Activated T-cell treated with anti-CD3 and anti-CD28 coated beads for 48 hours (primary cell): ENCODE measurements around the gene ANO4.
"Not testable (repeated sequence)": the region's sequence is repeated elsewhere in the genome, so short reads cannot be mapped to it uniquely, and the experiment has no call there.

Experiments
- DNase-seq: peaks from one replicate; pipeline ENCODE4 v3.0.0-alpha.2; 2020; ENCODE audit warnings: low read depth

The ANO4 gene

GRCh38 chr12:101044512-101045059 is 250.0 kb downstream of the ANO4 start:
- no peak for DNase-seq

- DNase-seq, result no peak
Observed at GRCh38 chr12:101045486-101046464, 251.2 kb downstream of the ANO4 start.

- DNase-seq, result no peak
Observed at GRCh38 chr12:101047652-101048051, 253.1 kb downstream of the ANO4 start.

- DNase-seq, result no peak
Observed at GRCh38 chr12:101050631-101051030, 256.1 kb downstream of the ANO4 start.

GRCh38 chr12:101051151-101051550 is 256.6 kb downstream of the ANO4 start:
- no peak for DNase-seq

- no peak for DNase-seq
Observed at GRCh38 chr12:101051901-101052550, 257.4 kb downstream of the ANO4 start.

GRCh38 chr12:101053203-101053602 is 258.6 kb downstream of the ANO4 start:
- DNase-seq, result no peak

- DNase-seq, result no peak
Observed at GRCh38 chr12:101055940-101056339, 261.4 kb downstream of the ANO4 start.

GRCh38 chr12:101062508-101062907 is 267.9 kb downstream of the ANO4 start:
- not testable (repeated sequence) for DNase-seq

GRCh38 chr12:101064721-101065120 is 270.1 kb downstream of the ANO4 start:
- no peak for DNase-seq

GRCh38 chr12:101066489-101066888 is 271.9 kb downstream of the ANO4 start:
- no peak for DNase-seq

- no peak for DNase-seq
Observed at GRCh38 chr12:101068402-101068801, 273.8 kb downstream of the ANO4 start.

- no peak for DNase-seq
Observed at GRCh38 chr12:101068836-101069235, 274.3 kb downstream of the ANO4 start.

- DNase-seq, result no peak
Observed at GRCh38 chr12:101074940-101075680, 280.5 kb downstream of the ANO4 start.

- DNase-seq, result no peak
Observed at GRCh38 chr12:101076921-101077320, 282.3 kb downstream of the ANO4 start.

GRCh38 chr12:101077791-101078528 is 283.4 kb downstream of the ANO4 start:
- no peak for DNase-seq

- no peak for DNase-seq
Observed at GRCh38 chr12:101078536-101079285, 284.1 kb downstream of the ANO4 start.

GRCh38 chr12:101082706-101083105 is 288.1 kb downstream of the ANO4 start:
- DNase-seq, result no peak

- DNase-seq, result no peak
Observed at GRCh38 chr12:101086490-101087135, 292.0 kb downstream of the ANO4 start.

GRCh38 chr12:101087920-101088319 is 293.3 kb downstream of the ANO4 start:
- no peak for DNase-seq
